Measurements from ENCODE around the gene POU2AF1.

DNA sequence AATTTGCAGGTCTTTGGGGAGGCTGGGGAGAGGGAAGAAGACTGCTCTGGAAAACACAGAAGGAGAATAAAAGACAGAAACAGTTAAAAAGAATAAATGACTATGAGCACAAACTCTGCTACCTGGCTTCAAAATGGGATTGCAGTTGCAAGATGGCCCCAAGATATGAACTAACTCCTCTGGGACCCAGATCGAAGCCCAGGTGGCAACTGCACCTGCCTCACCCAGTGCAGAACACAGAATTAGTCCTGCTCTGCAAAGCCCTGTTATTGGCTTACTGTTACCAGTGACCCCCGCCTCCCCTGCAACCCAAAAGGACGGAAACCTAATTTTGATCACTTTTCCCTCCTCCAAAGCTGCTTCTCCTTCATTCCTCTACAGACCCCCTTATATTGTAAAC is 35.9 kb upstream of the POU2AF1 start:
- TF ChIP-seq, protein P1, sequence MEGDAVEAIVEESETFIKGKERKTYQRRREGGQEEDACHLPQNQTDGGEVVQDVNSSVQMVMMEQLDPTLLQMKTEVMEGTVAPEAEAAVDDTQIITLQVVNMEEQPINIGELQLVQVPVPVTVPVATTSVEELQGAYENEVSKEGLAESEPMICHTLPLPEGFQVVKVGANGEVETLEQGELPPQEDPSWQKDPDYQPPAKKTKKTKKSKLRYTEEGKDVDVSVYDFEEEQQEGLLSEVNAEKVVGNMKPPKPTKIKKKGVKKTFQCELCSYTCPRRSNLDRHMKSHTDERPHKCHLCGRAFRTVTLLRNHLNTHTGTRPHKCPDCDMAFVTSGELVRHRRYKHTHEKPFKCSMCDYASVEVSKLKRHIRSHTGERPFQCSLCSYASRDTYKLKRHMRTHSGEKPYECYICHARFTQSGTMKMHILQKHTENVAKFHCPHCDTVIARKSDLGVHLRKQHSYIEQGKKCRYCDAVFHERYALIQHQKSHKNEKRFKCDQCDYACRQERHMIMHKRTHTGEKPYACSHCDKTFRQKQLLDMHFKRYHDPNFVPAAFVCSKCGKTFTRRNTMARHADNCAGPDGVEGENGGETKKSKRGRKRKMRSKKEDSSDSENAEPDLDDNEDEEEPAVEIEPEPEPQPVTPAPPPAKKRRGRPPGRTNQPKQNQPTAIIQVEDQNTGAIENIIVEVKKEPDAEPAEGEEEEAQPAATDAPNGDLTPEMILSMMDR (IDR thresholded peaks at IDR 0.05; ENCODE audit: poor library complexity, severe bottlenecking), result no peak
- TF ChIP-seq RAD21 (conservative IDR thresholded peaks at IDR 0.05), result no peak
- no peak for TF ChIP-seq POLR2AphosphoS5 (IDR thresholded peaks at IDR 0.05)
- TF ChIP-seq EZH2 (IDR thresholded peaks at IDR 0.05; ENCODE audit: borderline replicate concordance, insufficient read depth, low read length, poor library complexity, severe bottlenecking), result no peak
- TF ChIP-seq EP300 (conservative IDR thresholded peaks at IDR 0.05; ENCODE audit: poor library complexity, severe bottlenecking), result no peak
- TF ChIP-seq MXI1 (conservative IDR thresholded peaks at IDR 0.05; ENCODE audit: poor library complexity, severe bottlenecking), result no peak
- TF ChIP-seq SMC3 (conservative IDR thresholded peaks at IDR 0.05; ENCODE audit: poor library complexity), result no peak
- TF ChIP-seq TAF1 (IDR thresholded peaks at IDR 0.05; ENCODE audit: low read depth), result no peak
- TF ChIP-seq, protein P2, sequence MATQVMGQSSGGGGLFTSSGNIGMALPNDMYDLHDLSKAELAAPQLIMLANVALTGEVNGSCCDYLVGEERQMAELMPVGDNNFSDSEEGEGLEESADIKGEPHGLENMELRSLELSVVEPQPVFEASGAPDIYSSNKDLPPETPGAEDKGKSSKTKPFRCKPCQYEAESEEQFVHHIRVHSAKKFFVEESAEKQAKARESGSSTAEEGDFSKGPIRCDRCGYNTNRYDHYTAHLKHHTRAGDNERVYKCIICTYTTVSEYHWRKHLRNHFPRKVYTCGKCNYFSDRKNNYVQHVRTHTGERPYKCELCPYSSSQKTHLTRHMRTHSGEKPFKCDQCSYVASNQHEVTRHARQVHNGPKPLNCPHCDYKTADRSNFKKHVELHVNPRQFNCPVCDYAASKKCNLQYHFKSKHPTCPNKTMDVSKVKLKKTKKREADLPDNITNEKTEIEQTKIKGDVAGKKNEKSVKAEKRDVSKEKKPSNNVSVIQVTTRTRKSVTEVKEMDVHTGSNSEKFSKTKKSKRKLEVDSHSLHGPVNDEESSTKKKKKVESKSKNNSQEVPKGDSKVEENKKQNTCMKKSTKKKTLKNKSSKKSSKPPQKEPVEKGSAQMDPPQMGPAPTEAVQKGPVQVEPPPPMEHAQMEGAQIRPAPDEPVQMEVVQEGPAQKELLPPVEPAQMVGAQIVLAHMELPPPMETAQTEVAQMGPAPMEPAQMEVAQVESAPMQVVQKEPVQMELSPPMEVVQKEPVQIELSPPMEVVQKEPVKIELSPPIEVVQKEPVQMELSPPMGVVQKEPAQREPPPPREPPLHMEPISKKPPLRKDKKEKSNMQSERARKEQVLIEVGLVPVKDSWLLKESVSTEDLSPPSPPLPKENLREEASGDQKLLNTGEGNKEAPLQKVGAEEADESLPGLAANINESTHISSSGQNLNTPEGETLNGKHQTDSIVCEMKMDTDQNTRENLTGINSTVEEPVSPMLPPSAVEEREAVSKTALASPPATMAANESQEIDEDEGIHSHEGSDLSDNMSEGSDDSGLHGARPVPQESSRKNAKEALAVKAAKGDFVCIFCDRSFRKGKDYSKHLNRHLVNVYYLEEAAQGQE (IDR thresholded peaks at IDR 0.05; ENCODE audit: borderline replicate concordance), result no peak
